Astrocyte of the cerebellum (primary cell): ENCODE measurements around the gene SEMA4B.

Experiments
- DNase-seq: peaks from one replicate; pipeline ENCODE4 v3.0.0-alpha.2; 2011; ENCODE audit warnings: low read depth
- H3K4me3 ChIP-seq: 2 replicates; pipeline ENCODE4 v1.5.1; 2011; ENCODE audit warnings: mild to moderate bottlenecking, low read depth, low read length, moderate library complexity
- CTCF ChIP-seq: IDR thresholded peaks from 2 replicates; pipeline ENCODE4 v1.5.1; 2012; ENCODE audit warnings: low read length, low read depth, moderate library complexity, mild to moderate bottlenecking; ENCODE audit errors: missing control alignments
- in situ Hi-C: cut with HindIII; loops from 2 replicates; pipeline ENCODE4 v1.10.0; 2017; ENCODE audit warnings: low sequenced_read_pairs

SEMA4B gene

GRCh38 chr15:90219421-90220141 is 18.5 kb downstream of the SEMA4B start:
- no peak overlapping the region for H3K4me3 ChIP-seq
- in situ Hi-C loops = loop anchor here (5.0 kb wide), 2 partner anchors 67 to 172 kb away; no protein-coding TSS in a partner anchor
- DNase-seq = no peak
- peak; percentile 82 for TF ChIP-seq CTCF

DNA sequence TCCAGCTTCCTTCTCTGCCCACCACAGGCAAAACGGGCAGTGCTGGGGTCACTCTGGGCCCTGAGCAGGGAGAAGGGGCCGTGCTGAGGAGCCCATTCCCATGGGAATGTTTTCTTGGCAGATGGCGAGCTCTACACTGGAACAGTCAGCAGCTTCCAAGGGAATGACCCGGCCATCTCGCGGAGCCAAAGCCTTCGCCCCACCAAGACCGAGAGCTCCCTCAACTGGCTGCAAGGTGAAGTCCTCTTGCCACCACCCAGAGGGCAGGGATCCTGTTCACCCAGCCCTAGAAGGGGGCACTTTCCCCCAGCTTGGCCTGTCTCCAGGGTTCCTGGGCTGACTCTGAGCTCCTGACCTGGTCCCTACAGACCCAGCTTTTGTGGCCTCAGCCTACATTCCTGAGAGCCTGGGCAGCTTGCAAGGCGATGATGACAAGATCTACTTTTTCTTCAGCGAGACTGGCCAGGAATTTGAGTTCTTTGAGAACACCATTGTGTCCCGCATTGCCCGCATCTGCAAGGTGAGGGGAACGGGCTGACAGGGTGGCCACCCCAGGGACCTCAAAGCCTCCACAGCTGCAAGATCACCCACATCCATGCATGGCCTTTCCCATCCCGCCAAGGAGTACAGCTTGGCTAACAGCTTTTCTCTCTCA is 20.2 kb downstream of the SEMA4B start:
- peak; percentile 90 for TF ChIP-seq CTCF
- peak; percentile 57 for DNase-seq
- in situ Hi-C loops = no loop called here
- H3K4me3 ChIP-seq = no peak overlapping the region

GRCh38 chr15:90222547-90222946 is 21.4 kb downstream of the SEMA4B start:
- DNase-seq = no peak
- H3K4me3 ChIP-seq = no peak overlapping the region
- in situ Hi-C loops = no loop called here
- no peak for TF ChIP-seq CTCF

- no peak for DNase-seq
- no peak overlapping the region for H3K4me3 ChIP-seq
- in situ Hi-C loops = no loop called here
- TF ChIP-seq CTCF = no peak
These were observed 22.5 kb downstream of the SEMA4B start for GRCh38 chr15:90223441-90224165.

DNA sequence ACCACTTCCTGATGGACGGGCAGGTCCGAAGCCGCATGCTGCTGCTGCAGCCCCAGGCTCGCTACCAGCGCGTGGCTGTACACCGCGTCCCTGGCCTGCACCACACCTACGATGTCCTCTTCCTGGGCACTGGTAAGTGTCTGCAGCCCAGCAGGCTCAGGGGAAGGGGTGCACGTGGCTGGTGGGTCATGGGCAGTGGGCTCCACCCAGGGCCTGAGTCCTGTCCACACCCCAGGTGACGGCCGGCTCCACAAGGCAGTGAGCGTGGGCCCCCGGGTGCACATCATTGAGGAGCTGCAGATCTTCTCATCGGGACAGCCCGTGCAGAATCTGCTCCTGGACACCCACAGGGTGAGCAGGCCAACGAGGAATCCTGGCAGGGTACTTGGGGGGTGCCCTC is 23.9 kb downstream of the SEMA4B start:
- no peak overlapping the region for H3K4me3 ChIP-seq
- no peak for DNase-seq
- in situ Hi-C loops = no loop called here
- TF ChIP-seq CTCF = no peak

- DNase-seq = no peak
- in situ Hi-C loops = no loop called here
- no peak for TF ChIP-seq CTCF
- H3K4me3 ChIP-seq = no peak overlapping the region
These were observed 24.5 kb downstream of the SEMA4B start for GRCh38 chr15:90225504-90226234.
